NCI-H748 treated with DMSO at 0.1 percent for 48 hours (cell line): ENCODE measurements around the gene TNRC6B.
"Not testable (repeated sequence)": the region's sequence is repeated elsewhere in the genome, so short reads cannot be mapped to it uniquely, and the experiment has no call there.

Experiments
- DNase-seq: peaks from one replicate; lab custom pipeline; 2025; lab: John Stamatoyannopoulos, UW

The TNRC6B gene

GRCh38 chr22:40290516-40290915, 112.8 kb downstream of the TNRC6B start:
- DNase-seq, result no peak

- DNase-seq, result no peak
Measured at GRCh38 chr22:40294696-40295095, 117.0 kb downstream of the TNRC6B start.

- no peak for DNase-seq
Measured at GRCh38 chr22:40300316-40300715, 122.6 kb downstream of the TNRC6B start.

GRCh38 chr22:40300884-40301672, 123.4 kb downstream of the TNRC6B start:
- no peak for DNase-seq

- DNase-seq, result no peak
Measured at GRCh38 chr22:40302149-40302548, 124.4 kb downstream of the TNRC6B start.

GRCh38 chr22:40305625-40306024, 127.9 kb downstream of the TNRC6B start:
- DNase-seq, result no peak

GRCh38 chr22:40308999-40309573, 131.4 kb downstream of the TNRC6B start:
- no peak for DNase-seq

GRCh38 chr22:40309631-40310030, 131.9 kb downstream of the TNRC6B start:
- no peak for DNase-seq

GRCh38 chr22:40310081-40310767, 132.5 kb downstream of the TNRC6B start:
- no peak for DNase-seq

GRCh38 chr22:40310768-40311120, 133.0 kb downstream of the TNRC6B start:
- no peak for DNase-seq

GRCh38 chr22:40311646-40312045, 133.9 kb downstream of the TNRC6B start:
- not testable (repeated sequence) for DNase-seq

GRCh38 chr22:40312050-40312449, 134.3 kb downstream of the TNRC6B start:
- no peak for DNase-seq

- DNase-seq, result no peak
Measured at GRCh38 chr22:40313007-40313406, 135.3 kb downstream of the TNRC6B start.

- DNase-seq, result no peak
Measured at GRCh38 chr22:40314041-40314440, 136.3 kb downstream of the TNRC6B start.

GRCh38 chr22:40320687-40321086, 143.0 kb downstream of the TNRC6B start:
- no peak for DNase-seq

GRCh38 chr22:40322021-40322420, 144.3 kb downstream of the TNRC6B start:
- DNase-seq, result no peak

- no peak for DNase-seq
Measured at GRCh38 chr22:40322818-40323447, 145.2 kb downstream of the TNRC6B start.

- no peak for DNase-seq
Measured at GRCh38 chr22:40323681-40324171, 146.0 kb downstream of the TNRC6B start.

- DNase-seq, result no peak
Measured at GRCh38 chr22:40324468-40325305, 147.0 kb downstream of the TNRC6B start.

GRCh38 chr22:40325315-40325714, 147.6 kb downstream of the TNRC6B start:
- DNase-seq, result no peak

- DNase-seq, result no peak
Measured at GRCh38 chr22:40326905-40327735, 149.4 kb downstream of the TNRC6B start.
